ENCODE measurements around the gene FILIP1L. TPM values are rescaled to one million over a fixed set of nuclear protein-coding genes. Genes with fewer than 3 reads are reported as not detected.

Gene FILIP1L
- total and polyA plus RNA-seq, 2 donors (not counting 1 experiment from before 2014, with no cell fraction given), result 0.32 to 0.48 TPM

DNA sequence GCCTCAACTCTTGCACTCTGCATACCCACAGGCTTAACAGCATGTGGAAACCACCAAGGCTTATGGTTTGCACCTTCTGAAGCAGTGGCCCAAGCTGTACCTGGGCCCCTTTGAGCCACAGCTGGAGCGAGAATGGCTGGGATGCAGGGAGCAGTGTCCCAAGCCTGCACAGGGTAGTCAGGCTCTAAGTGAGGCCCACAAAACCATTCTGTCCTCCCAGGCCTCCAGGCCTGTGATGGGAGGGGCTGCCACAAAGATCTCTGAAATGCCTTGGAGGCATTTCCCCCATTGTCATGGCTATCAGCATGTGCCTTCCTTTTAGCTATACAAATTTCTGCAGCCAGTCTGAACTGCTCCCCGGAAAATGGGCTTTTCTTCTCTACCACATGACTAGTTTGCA lies 309.1 kb downstream of the FILIP1L start:
- Mint-ChIP-seq H3K4me3 (no peak overlapping the region), H3K9me3 (ENCODE audit: insufficient read depth) (peaks cover 9% of the 10 kb centered on the region), H3K27ac (no peak overlapping the region), H3K27me3 (no peaks in the 10 kb centered on the region), H3K4me1 (no peaks in the 10 kb centered on the region)
- Histone ChIP-seq H3K4me2 (replicated peaks; ENCODE audit: low read depth, low read length, poor library complexity, severe bottlenecking) (no peak overlapping the region), H4K20me1 (ENCODE audit: control insufficient read depth, insufficient read depth, low read length, poor library complexity, severe bottlenecking) (no peaks in the 10 kb centered on the region), H3K27ac (ENCODE audit: low read length in 2 of 2) (no peak overlapping the region), H3K9ac (ENCODE audit: low read length) (no peak overlapping the region), H3K79me2 (ENCODE audit: control insufficient read depth, insufficient read depth, low read length) (no peaks in the 10 kb centered on the region), H3K4me1 (ENCODE audit: control insufficient read depth in 2 of 2, insufficient read depth in 2 of 2, low read length in 2 of 2) (no peaks in the 10 kb centered on the region), H3K27me3 (replicated peaks in 1 of 4; ENCODE audit: control extremely low read depth in 1 of 4, control insufficient read depth in 3 of 4, insufficient read depth in 4 of 4, low read length in 3 of 4) (no peaks in the 10 kb centered on the region), H3K36me3 (replicated peaks in 1 of 2; ENCODE audit: control extremely low read depth in 1 of 2, control insufficient read depth in 1 of 2, extremely low read depth in 1 of 2, insufficient read depth in 2 of 2, low read length in 1 of 2) (peaks cover 0 to 1% of the 10 kb centered on the region in 2 experiments), H2AFZ (ENCODE audit: insufficient read depth, low read depth, low read length, poor library complexity, severe bottlenecking) (no peak overlapping the region), H3K9me3 (ENCODE audit: control extremely low read depth in 1 of 3, control insufficient read depth in 2 of 3, insufficient read depth in 1 of 3, low read length in 2 of 3) (peaks cover 0 to 15% (median 13%) of the 10 kb centered on the region in 3 donors), H3K4me3 (ENCODE audit: control extremely low read depth in 1 of 5, extremely low read depth in 1 of 5, insufficient read depth in 1 of 5, low read depth in 2 of 5, low read length in 4 of 5) (no peak overlapping the region)
- ChIA-PET POLR2A (no interaction called here), CTCF (no interaction called here)
- intact Hi-C loops (cut with micrococcal nuclease), result loop anchor here (5.0 kb wide), 1 partner anchor 988 kb away; no protein-coding TSS in a partner anchor
- WGBS (ENCODE audit: insufficient coverage), result 94% methylated on average over 2 of the region's 2 CpGs
- ATAC-seq (ENCODE audit: low read depth), result no peak
- DNase-seq, result no peak
- TF ChIP-seq, protein P1, sequence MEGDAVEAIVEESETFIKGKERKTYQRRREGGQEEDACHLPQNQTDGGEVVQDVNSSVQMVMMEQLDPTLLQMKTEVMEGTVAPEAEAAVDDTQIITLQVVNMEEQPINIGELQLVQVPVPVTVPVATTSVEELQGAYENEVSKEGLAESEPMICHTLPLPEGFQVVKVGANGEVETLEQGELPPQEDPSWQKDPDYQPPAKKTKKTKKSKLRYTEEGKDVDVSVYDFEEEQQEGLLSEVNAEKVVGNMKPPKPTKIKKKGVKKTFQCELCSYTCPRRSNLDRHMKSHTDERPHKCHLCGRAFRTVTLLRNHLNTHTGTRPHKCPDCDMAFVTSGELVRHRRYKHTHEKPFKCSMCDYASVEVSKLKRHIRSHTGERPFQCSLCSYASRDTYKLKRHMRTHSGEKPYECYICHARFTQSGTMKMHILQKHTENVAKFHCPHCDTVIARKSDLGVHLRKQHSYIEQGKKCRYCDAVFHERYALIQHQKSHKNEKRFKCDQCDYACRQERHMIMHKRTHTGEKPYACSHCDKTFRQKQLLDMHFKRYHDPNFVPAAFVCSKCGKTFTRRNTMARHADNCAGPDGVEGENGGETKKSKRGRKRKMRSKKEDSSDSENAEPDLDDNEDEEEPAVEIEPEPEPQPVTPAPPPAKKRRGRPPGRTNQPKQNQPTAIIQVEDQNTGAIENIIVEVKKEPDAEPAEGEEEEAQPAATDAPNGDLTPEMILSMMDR (IDR thresholded peaks at IDR 0.05), result no peak
- TF ChIP-seq EZH2 (IDR thresholded peaks at IDR 0.05; ENCODE audit: borderline replicate concordance, insufficient read depth, low read depth, low read length, poor library complexity, severe bottlenecking), result no peak

DNA sequence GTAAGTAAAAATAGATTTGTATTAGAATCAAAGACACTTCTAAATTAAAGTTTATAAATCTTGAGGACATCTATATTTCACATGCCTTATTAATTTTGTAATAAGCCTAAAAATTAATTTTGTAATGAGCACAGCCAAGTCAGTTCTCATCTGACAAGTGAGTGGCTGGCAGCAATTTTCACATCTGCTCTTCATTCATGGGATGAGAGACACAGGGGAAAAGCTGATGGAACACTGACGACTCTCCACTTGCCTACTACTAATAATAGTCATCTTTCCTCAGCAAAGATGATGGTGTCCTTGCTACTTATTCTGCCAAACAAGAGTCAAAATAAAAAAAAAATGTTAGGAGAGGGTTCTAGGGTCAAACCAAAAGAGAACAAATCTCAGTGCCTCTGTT lies 311.0 kb downstream of the FILIP1L start:
- Histone ChIP-seq H3K36me3 (replicated peaks in 1 of 2; ENCODE audit: control extremely low read depth in 1 of 2, control insufficient read depth in 1 of 2, extremely low read depth in 1 of 2, insufficient read depth in 2 of 2, low read length in 1 of 2) (peaks cover 0 to 1% of the 10 kb centered on the region in 2 experiments), H2AFZ (ENCODE audit: insufficient read depth, low read depth, low read length, poor library complexity, severe bottlenecking) (no peak overlapping the region), H3K4me2 (replicated peaks; ENCODE audit: low read depth, low read length, poor library complexity, severe bottlenecking) (no peak overlapping the region), H3K4me1 (ENCODE audit: control insufficient read depth in 2 of 2, insufficient read depth in 2 of 2, low read length in 2 of 2) (no peaks in the 10 kb centered on the region), H3K27me3 (replicated peaks in 1 of 4; ENCODE audit: control extremely low read depth in 1 of 4, control insufficient read depth in 3 of 4, insufficient read depth in 4 of 4, low read length in 3 of 4) (no peaks in the 10 kb centered on the region), H3K79me2 (ENCODE audit: control insufficient read depth, insufficient read depth, low read length) (no peaks in the 10 kb centered on the region), H3K9ac (ENCODE audit: low read length) (no peak overlapping the region), H3K9me3 (ENCODE audit: control extremely low read depth in 1 of 3, control insufficient read depth in 2 of 3, insufficient read depth in 1 of 3, low read length in 2 of 3) (peaks cover 0 to 15% (median 13%) of the 10 kb centered on the region in 3 donors), H4K20me1 (ENCODE audit: control insufficient read depth, insufficient read depth, low read length, poor library complexity, severe bottlenecking) (no peaks in the 10 kb centered on the region), H3K27ac (ENCODE audit: low read length in 2 of 2) (no peak overlapping the region), H3K4me3 (ENCODE audit: control extremely low read depth in 1 of 5, extremely low read depth in 1 of 5, insufficient read depth in 1 of 5, low read depth in 2 of 5, low read length in 4 of 5) (no peak overlapping the region)
- H3K4me1 Mint-ChIP-seq, result no peaks in the 10 kb centered on the region
- ATAC-seq (ENCODE audit: low read depth) (no peak), DNase-seq (no peak)
- H3K27ac Mint-ChIP-seq, result no peak overlapping the region
- no CpG with 5 or more reads among the region's 1 CpG for WGBS (ENCODE audit: insufficient coverage)
- no peaks in the 10 kb centered on the region for H3K27me3 Mint-ChIP-seq
- ChIA-PET CTCF (interaction anchor here (0.6 kb wide), 1 partner anchor 29 kb away, joined by 5 read pairs; no protein-coding TSS in a partner anchor), POLR2A (no interaction called here)
- TF ChIP-seq, protein P1 (IDR thresholded peaks at IDR 0.05), result no peak
- TF ChIP-seq EZH2 (IDR thresholded peaks at IDR 0.05; ENCODE audit: borderline replicate concordance, insufficient read depth, low read depth, low read length, poor library complexity, severe bottlenecking), result no peak
- H3K9me3 Mint-ChIP-seq (ENCODE audit: insufficient read depth), result peaks cover 9% of the 10 kb centered on the region
- H3K4me3 Mint-ChIP-seq, result no peak overlapping the region
- intact Hi-C loops (cut with micrococcal nuclease), result no loop called here

All from B cell (primary cell).